ENCODE measurements around the gene PLEKHH1. TPM values are rescaled to one million over a fixed set of nuclear protein-coding genes. Genes with fewer than 3 reads are reported as not detected.
"Not testable (repeated sequence)": the region's sequence is repeated elsewhere in the genome, so short reads cannot be mapped to it uniquely, and the experiment has no call there.

PLEKHH1 gene
- total RNA-seq, 1 donor: 0.45 TPM

DNA sequence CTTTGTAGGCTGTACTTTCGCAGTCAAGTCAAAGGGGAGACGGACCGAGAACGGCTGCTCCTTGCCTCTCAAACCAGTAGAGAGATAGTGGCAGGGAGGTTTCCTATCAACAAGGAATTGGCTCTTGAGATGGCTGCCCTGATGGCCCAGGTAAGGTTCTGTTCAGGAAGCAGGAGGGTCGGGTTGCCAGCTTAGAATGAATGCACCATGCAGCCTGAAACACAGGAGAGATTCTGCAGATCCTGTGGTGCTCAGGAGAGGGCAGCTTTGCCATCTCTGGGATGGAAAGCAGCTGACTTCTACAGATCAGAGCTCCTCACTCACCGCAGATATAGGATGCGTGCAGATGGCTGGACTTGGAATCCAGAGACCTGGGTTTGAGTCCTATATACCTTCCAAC, 49.0 kb downstream of the PLEKHH1 start:
- no peak overlapping the region for H3K4me3 ChIP-seq (ENCODE audit: low read depth, low read length)
- TF ChIP-seq, protein P1, sequence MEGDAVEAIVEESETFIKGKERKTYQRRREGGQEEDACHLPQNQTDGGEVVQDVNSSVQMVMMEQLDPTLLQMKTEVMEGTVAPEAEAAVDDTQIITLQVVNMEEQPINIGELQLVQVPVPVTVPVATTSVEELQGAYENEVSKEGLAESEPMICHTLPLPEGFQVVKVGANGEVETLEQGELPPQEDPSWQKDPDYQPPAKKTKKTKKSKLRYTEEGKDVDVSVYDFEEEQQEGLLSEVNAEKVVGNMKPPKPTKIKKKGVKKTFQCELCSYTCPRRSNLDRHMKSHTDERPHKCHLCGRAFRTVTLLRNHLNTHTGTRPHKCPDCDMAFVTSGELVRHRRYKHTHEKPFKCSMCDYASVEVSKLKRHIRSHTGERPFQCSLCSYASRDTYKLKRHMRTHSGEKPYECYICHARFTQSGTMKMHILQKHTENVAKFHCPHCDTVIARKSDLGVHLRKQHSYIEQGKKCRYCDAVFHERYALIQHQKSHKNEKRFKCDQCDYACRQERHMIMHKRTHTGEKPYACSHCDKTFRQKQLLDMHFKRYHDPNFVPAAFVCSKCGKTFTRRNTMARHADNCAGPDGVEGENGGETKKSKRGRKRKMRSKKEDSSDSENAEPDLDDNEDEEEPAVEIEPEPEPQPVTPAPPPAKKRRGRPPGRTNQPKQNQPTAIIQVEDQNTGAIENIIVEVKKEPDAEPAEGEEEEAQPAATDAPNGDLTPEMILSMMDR (IDR thresholded peaks at IDR 0.05; ENCODE audit: insufficient read depth, low read length): no peak
- DNase-seq (ENCODE audit: low read depth): no peak

DNA sequence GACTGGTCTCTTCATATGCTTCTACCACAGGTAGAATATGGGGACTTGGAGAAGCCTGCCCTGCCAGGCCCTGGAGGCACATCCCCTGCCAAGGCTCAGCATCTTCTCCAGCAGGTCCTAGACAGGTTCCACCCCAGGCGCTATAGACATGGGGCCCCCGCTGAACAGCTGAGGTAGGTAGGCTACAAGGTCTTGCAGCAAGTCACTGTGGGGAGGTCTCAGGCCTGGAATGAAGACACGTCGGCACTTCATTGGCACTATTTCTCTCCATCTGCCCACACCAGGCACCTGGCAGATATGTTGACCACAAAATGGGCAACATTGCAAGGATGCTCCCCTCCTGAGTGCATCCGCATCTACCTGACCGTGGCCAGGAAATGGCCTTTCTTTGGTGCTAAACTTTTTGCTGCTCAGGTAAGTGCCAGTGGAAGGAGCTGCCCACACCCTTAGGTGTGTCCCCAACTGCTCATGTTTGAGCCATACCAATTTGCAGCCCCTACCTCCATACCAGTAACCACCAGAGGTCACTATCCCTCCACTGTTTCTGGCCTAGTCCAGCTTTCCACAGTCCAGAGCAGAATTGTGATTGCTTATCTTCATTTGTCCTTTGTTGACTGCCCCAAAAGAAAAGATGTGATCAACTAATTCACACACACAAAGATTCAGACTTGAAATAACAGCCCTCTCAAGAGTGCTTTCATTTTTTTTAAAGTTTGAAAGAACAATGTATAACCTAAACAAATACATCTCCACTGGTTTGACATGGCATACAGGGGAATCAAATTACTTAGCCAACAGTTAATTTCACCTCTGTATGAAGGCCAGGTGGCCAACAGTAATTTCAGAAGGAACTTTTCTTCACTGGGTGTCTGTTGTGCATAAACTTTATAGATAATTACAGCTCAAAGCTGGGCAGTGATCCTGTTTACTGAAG, 50.9 kb downstream of the PLEKHH1 start:
- no peak overlapping the region for H3K4me3 ChIP-seq (ENCODE audit: low read depth, low read length)
- TF ChIP-seq, protein P1 (IDR thresholded peaks at IDR 0.05; ENCODE audit: insufficient read depth, low read length): peak; percentile 81
- peak; percentile 62 for DNase-seq (ENCODE audit: low read depth)

DNA sequence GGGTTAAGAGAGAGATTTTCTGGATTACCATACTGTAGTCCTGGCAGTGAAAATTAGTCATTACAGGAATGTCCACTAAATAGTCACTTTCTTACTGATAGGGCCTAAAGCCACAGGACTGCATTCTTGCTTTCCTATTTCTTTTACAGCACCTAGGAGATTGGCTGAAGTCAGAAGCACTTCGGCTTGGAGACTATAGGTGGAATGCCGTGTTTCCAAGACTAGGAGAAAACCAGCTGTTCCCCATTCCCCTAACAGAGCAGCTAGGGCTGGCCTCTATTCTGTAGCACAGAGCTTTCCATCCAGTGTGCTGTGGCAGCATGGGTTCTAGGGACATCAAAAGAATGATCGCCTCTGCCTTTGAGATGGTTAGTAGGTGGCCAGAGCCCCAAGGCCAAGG, 51.9 kb downstream of the PLEKHH1 start:
- TF ChIP-seq, protein P1 (IDR thresholded peaks at IDR 0.05; ENCODE audit: insufficient read depth, low read length): no peak
- H3K4me3 ChIP-seq (ENCODE audit: low read depth, low read length): no peak overlapping the region
- no peak for DNase-seq (ENCODE audit: low read depth)

DNA sequence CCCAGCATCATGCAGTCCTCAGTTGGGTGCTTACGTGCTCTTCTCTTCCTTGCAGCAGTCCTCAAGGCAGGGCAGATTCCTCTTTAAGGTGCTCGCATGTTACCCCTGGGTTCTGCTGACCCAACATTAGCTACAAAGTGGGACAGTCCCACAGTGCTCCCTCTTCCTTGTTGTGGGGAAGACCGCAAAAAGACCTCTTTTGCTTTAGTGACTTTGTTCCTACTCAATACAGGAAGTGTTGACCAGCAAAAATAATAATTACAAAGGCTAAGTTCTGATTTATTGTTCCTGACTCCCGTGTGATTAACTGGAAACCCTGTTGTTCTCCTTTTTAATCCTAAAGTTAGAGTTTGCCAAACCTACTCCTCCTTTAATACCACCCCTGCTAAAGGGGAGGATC, 53.3 kb downstream of the PLEKHH1 start:
- TF ChIP-seq, protein P1 (IDR thresholded peaks at IDR 0.05; ENCODE audit: insufficient read depth, low read length): no peak
- DNase-seq (ENCODE audit: low read depth): no peak
- no peak overlapping the region for H3K4me3 ChIP-seq (ENCODE audit: low read depth, low read length)

DNA sequence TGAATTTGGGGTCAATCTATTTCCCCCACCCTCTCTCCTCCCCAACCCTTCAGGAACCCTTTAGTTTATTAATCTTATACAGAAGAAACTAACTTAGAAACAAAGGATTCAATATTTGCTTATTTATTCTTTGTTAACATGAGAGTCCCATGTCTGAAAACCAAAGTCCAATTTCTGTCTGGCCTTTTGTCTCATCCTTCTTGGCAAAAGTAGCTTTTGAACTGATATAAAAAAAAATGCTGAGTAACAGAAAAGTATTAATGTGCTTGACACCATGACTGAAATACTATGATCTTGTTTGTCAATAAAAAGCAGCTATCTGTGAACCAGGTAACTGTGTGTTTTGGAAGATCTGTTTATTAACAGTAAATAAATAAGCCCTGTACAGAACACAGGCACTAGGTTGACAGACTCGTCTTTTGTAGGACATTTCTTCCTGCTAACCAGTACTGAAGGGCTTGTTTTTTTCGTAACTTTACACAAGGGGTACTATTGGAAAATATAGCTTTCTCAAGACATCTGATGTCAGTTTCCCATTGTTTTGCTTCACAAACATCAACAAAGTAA, 56.2 kb downstream of the PLEKHH1 start:
- TF ChIP-seq, protein P1 (IDR thresholded peaks at IDR 0.05; ENCODE audit: insufficient read depth, low read length): no peak
- no peak overlapping the region for H3K4me3 ChIP-seq (ENCODE audit: low read depth, low read length)
- no peak for DNase-seq (ENCODE audit: low read depth)

DNA sequence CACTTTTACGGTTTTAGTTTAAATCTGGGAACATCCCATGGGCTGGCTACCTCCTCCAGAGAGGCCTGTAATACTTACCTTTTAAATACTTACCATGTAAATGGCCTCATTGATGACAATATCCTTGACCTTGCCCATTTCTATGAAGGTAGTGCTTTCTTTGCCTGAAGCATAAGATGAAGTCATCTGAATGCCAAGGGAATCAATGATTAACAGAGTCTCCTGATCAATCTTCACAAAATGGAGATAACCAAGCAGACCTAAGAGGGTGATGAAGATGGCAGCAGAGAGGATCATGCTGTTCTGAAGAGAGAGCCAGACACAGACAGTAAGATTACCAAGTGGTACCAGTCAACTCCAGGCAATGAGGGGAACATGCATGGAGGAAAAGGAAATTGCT, 60.6 kb downstream of the PLEKHH1 start:
- H3K4me3 ChIP-seq (ENCODE audit: low read depth, low read length); DNase-seq (ENCODE audit: low read depth): not testable (repeated sequence)

DNA sequence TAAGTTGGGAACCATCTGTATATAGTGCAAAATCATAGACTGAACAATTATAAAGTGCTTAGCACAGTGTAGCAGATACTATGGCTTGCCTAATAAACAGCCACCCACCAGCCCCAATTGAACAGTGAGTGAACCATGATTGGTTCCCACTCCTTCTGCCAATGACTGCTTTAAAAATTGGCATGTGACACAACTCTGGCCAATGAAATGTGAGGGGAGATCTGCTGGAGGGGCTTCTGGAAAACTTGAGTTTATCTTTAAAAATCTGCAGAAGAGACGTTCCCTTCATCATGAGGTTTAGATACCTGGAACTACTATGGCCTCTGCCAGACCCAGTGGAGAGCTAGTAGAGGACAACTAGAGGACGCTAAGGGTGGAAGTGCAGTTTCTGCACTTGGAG, 62.3 kb downstream of the PLEKHH1 start:
- no peak overlapping the region for H3K4me3 ChIP-seq (ENCODE audit: low read depth, low read length)
- no peak for DNase-seq (ENCODE audit: low read depth)
- TF ChIP-seq, protein P1 (IDR thresholded peaks at IDR 0.05; ENCODE audit: insufficient read depth, low read length): no peak
